GM12874 (cell line): ENCODE measurements around the gene SNX4.

Source experiments
- TF ChIP-seq, protein P1 (sequence below): IDR thresholded peaks from 2 replicates; pipeline ENCODE4 v1.5.1; 2011; ENCODE audit warnings: low read depth, mild to moderate bottlenecking, control low read depth, low read length, moderate library complexity; ENCODE audit not compliant: insufficient read depth

The SNX4 gene

DNA sequence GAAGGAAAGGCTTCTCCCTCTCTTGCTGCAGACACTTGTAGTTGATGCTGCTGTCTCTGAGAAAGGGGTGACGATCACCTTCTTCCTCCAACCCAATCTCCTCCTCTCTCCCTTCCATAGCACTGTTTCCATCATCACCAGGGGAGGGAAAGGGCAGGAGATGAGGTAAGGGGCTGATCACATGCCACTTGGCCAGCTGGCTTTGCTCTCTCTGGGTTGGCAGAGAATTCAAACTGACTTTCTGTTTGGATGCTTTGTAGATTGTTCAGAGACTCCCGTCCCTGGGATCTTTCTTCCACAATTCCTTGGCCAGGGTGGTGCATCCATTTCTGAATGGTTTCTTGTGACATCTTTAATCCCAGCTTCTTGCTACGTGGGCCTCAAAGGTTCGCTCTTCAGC, 101.7 kb downstream of the SNX4 start:
- TF ChIP-seq, protein P1, sequence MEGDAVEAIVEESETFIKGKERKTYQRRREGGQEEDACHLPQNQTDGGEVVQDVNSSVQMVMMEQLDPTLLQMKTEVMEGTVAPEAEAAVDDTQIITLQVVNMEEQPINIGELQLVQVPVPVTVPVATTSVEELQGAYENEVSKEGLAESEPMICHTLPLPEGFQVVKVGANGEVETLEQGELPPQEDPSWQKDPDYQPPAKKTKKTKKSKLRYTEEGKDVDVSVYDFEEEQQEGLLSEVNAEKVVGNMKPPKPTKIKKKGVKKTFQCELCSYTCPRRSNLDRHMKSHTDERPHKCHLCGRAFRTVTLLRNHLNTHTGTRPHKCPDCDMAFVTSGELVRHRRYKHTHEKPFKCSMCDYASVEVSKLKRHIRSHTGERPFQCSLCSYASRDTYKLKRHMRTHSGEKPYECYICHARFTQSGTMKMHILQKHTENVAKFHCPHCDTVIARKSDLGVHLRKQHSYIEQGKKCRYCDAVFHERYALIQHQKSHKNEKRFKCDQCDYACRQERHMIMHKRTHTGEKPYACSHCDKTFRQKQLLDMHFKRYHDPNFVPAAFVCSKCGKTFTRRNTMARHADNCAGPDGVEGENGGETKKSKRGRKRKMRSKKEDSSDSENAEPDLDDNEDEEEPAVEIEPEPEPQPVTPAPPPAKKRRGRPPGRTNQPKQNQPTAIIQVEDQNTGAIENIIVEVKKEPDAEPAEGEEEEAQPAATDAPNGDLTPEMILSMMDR, result no peak

DNA sequence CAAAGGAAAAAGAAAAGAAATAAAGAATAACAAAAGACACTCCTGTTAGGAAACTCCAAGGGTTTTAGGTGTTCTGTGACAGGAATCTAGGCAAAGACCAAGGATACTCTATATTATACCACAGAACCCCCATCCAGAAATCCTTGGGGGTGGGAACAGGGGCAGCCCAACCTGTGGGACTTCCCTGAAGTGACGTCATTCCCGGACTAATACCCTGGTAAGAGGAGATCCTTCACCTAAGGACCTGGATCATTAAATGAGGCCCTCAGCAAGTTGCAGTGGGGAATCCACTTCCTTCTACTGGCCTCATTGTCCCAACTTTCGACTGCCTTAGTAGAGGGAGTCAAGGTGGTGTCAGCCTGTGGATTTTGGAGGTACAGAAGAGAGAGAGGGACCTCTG, 103.8 kb downstream of the SNX4 start:
- TF ChIP-seq, protein P1, result no peak

DNA sequence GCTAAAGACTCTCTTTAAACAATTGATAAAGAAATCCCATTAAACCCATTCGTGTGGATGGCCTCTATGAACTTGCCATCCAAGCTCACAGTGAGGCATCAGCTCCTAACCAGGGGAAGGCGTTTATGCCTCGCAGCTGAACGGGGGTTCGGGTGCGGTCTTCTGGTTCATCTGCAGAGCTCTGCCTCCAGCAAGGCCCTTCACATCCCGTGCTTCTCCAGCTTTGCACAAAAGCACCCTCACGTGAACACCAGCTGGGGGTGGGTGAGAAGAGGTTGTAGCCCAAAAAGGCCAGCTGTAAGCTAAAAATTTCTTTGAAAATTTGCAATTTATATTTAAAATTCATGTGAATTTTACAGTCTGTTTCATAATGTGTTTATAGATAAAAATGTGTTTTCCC, 105.3 kb downstream of the SNX4 start:
- TF ChIP-seq, protein P1, result no peak

DNA sequence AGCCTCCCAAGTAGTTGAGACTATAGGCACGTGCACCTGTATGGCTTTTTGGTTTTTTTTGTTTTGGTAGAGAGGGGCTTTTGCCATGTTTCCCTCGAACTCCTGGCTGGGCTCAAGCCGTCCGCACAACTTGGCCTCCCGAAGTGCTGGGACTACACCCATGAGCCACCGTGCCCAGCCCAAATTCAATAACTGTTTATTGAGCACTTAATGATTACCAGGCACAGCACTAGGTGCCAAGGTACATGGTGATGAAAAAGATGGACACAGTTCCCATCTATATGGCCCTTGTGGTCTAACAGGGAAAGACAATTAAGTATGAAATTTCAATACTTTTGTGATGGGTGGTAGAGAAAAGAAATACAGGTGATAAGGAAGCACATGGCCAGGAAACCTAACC, 109.1 kb downstream of the SNX4 start:
- TF ChIP-seq, protein P1, result no peak

DNA sequence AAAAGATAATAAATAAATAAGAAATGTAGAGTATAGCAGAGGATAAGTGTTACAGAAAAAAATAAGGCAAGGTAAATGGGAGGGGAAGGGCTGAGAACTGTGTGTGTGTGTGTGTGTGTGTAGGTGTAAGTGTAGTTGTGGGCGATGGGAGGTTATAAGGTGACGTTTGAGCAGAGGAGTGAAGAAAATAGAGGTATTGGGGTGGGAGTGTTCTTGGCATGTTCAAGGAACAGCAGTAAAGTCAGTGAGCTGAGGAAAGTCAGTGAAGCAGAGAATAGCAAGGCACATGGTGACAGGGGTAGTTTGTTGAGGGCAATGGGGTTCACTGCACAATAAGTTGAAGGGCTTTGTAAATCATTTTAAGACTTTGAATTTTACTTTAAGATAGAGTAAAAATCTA, 113.9 kb downstream of the SNX4 start:
- TF ChIP-seq, protein P1, result no peak

DNA sequence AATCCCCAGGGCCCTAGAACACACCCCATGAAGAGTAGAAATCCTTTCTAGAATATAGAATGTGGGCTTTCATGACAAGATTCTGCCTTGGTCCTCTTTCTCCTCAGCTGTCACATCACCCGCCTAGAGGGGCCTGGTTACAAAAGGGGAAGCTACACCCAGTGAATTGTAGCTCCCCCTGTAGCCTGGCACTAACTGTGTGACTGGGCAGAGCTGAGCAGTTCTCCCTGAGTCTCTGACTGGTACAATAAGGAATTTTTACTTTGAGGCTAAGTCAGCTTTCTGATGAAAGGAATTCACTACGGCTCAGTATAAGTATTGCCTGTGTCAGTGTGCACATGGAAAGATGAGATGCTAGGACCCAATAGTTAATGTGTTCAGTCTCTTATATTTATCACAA, 116.2 kb downstream of the SNX4 start:
- TF ChIP-seq, protein P1, result no peak

DNA sequence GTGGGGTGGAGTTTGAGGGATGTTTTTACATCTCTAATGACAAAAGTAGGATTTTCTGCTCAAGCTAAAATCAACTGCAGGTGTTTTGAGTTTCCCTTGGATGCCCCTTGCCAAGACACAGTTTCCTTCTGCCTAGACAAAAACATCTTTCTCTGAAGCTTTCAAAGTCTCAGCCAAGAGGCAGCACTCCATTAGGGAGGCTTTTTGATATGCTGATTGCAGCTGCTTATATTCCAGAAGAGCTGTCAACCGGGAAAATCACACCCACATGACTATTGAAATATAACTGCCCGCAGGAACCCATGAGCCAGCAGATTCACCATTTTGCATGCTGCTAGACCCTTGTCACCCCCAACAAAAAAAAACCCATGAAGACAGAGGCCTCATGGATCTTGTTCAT, 117.4 kb downstream of the SNX4 start:
- TF ChIP-seq, protein P1, result no peak

DNA sequence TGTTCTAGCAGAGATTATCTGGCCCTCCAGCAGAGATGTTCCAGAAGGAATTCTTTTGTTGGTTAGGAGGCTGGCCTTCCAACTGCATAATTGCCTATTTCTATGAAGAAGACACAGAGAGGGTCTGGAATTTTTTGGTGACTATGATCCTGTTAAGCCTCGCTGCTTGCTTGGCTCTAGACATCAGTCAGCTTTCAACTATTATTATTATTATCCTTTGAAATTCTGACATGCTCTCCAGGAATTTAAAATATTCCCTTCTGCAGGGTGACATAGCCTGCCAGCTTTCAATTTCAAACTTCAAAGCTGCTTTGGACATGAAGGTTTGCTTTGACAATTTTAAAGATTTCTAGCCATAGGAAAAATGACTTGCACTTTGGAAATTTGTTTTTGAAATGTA, 118.6 kb downstream of the SNX4 start:
- TF ChIP-seq, protein P1, result no peak
